GM12878 (cell line): Measurements from ENCODE around the gene MRPL54. TPM values are rescaled to one million over a fixed set of nuclear protein-coding genes. Genes with fewer than 3 reads are reported as not detected.

Source experiments
- ATAC-seq: fragments of 200-7000 bp; cut with Tn5 transposase; 3 replicates; pipeline ENCODE4 v1.9.1; 2020; ENCODE audit warnings: mild to moderate bottlenecking, moderate library complexity
- BruUV-seq: library from RNA; stranded (reverse); fragments of 400-500 nt; replicated peaks from 2 replicates; lab custom pipeline; 2021; lab: Mats Ljungman, UMichigan
- CTCF ChIA-PET: fragments of 300-600 bp; sonication (Branson Sonifier 250); formaldehyde crosslinking; extraction: SDS; loops from one replicate; lab custom pipeline; 2021; ENCODE audit warnings: inconsistent platforms; lab: Yijun Ruan, JAX
- POLR2A ChIA-PET: fragments of 350-600 bp; formaldehyde crosslinking; extraction: SDS; loops from one replicate; lab custom pipeline; 2021; ENCODE audit warnings: inconsistent platforms; lab: Charles Lee
- RAD21 ChIA-PET: fragments of 300-600 bp; sonication (Branson Sonifier 250); formaldehyde crosslinking; loops from one replicate; lab custom pipeline; 2023; ENCODE audit warnings: antibody characterized with exemption; ENCODE audit not compliant: unreplicated experiment; lab: Charles Lee
- SMC1A ChIA-PET: fragments of 300-600 bp; sonication (Branson Sonifier 250); formaldehyde crosslinking; loops from one replicate; lab custom pipeline; 2023; ENCODE audit not compliant: unreplicated experiment, uncharacterized antibody; lab: Charles Lee
- DNase-seq: peaks from one replicate; pipeline ENCODE4 v3.0.0-alpha.2; 2011; ENCODE audit warnings: low read depth, low spot score
- FAIRE-seq: peaks from 3 replicates; lab custom pipeline; 2011; peaks lifted over from hg19 to GRCh38; lab: Jason Lieb, UNC
- H2AFZ ChIP-seq: 2 replicates; pipeline ENCODE4 v1.6.0; 2011; ENCODE audit warnings: low read depth, low read length, control low read depth; ENCODE audit not compliant: control insufficient read depth
- H3K27ac ChIP-seq: 2 replicates; pipeline ENCODE4 v1.5.1; 2011; ENCODE audit warnings: control low read depth; ENCODE audit not compliant: control insufficient read depth, insufficient read depth
- H3K27me3 ChIP-seq, 2 experiments: replicated peaks in 1 of 2; 2 replicates each; pipeline versions ENCODE4 v1.6.0 to v1.6.1; 2011; ENCODE audit warnings: low read length in 1 of 2; ENCODE audit not compliant: control insufficient read depth in 2 of 2, insufficient read depth in 2 of 2
- H3K36me3 ChIP-seq, 2 experiments: 2 replicates each; pipeline ENCODE4 v1.5.1; 2011; ENCODE audit warnings: low read length in 1 of 2; ENCODE audit not compliant: control insufficient read depth in 2 of 2, insufficient read depth in 2 of 2
- H3K4me1 ChIP-seq: 2 replicates; pipeline ENCODE4 v1.6.1; 2011; ENCODE audit warnings: mild to moderate bottlenecking, low read length, moderate library complexity, mixed read lengths; ENCODE audit not compliant: control insufficient read depth, insufficient read depth
- H3K4me2 ChIP-seq: 2 replicates; pipeline ENCODE4 v1.6.0; 2011; ENCODE audit warnings: control low read depth; ENCODE audit not compliant: control insufficient read depth, insufficient read depth
- H3K4me3 ChIP-seq: fragments of 200-600 bp; sonication (generic); 2 replicates; pipeline ENCODE4 v1.5.1; 2016
- H3K79me2 ChIP-seq: 2 replicates; pipeline ENCODE4 v1.6.0; 2011; ENCODE audit warnings: low read length; ENCODE audit not compliant: control insufficient read depth, insufficient read depth
- H3K9ac ChIP-seq: 2 replicates; pipeline ENCODE4 v1.8.0; 2011; ENCODE audit warnings: low read length, control low read depth, mixed read lengths; ENCODE audit not compliant: control insufficient read depth, insufficient read depth
- H3K9me3 ChIP-seq: replicated peaks from 3 replicates; pipeline ENCODE4 v1.5.1; 2011; ENCODE audit warnings: mild to moderate bottlenecking, low read length; ENCODE audit not compliant: control insufficient read depth, insufficient read depth
- H4K20me1 ChIP-seq: 2 replicates; pipeline ENCODE4 v1.6.0; 2011; ENCODE audit not compliant: control insufficient read depth, insufficient read depth
- DPF2 ChIP-seq: fragments of 450-650 bp; IDR thresholded peaks from 2 replicates; pipeline ENCODE4 v1.6.1; 2017; ENCODE audit warnings: mild to moderate bottlenecking
- POLR2AphosphoS5 ChIP-seq: IDR thresholded peaks from 2 replicates; pipeline ENCODE4 v1.6.1; 2011; ENCODE audit warnings: mild to moderate bottlenecking, low read length, inconsistent platforms
- RUNX3 ChIP-seq: IDR thresholded peaks from 2 replicates; pipeline ENCODE4 v1.6.1; 2012; ENCODE audit warnings: low read length, inconsistent platforms
- ZBTB40 ChIP-seq: fragments of 450-650 bp; IDR thresholded peaks from 2 replicates; pipeline ENCODE4 v1.6.1; 2016; ENCODE audit warnings: mild to moderate bottlenecking, moderate library complexity, borderline replicate concordance
- WGBS: methylation state at CpG from one replicate; pipeline ENCODE4 v1.1.6; 2016; ENCODE audit warnings: low lambda C conversion rate; ENCODE audit not compliant: insufficient replicate concordance, insufficient coverage; ENCODE audit errors: missing lambda C conversion rate; 5-methylcytosine and 5-hydroxymethylcytosine counted together
- in situ Hi-C: fragments of 300-500 bp; cut with MboI; formaldehyde crosslinking; loops from 9 replicates; pipeline ENCODE4 v1.14.3; 2018; ENCODE audit warnings: mixed read lengths
- intact Hi-C: fragments of 100-400 bp; cut with micrococcal nuclease; formaldehyde crosslinking; loops from one replicate; pipeline ENCODE4 v1.14.2; 2022; ENCODE audit not compliant: unreplicated experiment
- polyA plus RNA-seq, 11 experiments: library from polyadenylated mRNA; depleted of rRNA in 4 of 11; unstranded in 6 of 11; stranded (reverse) in 5 of 11; fragments of >200 nt; fragmentation: Nextera tagmentation in 4 of 11; fragmentation: Illumina TruSeq in 1 of 11; extraction: Ambion mirVana in 4 of 11; extraction: Trizol in 1 of 11; gene quantifications; 1 replicate in 1 of 11; 2 replicates in 10 of 11; pipeline versions ENCODE4 v1.2.1 to v1.2.3, GENCODE V29; 2011 to 2016; ENCODE audit warnings: inconsistent platforms in 2 of 11, missing spikeins in 2 of 11, low read depth in 1 of 11
- total RNA-seq, 4 experiments: library from RNA; depleted of rRNA in 3 of 4; stranded (reverse); fragments of >200 nt in 3 of 4; fragmentation: Illumina TruSeq in 1 of 4; extraction: Trizol in 1 of 4; gene quantifications; 2 replicates each; pipeline versions ENCODE4 v1.2.1 to v1.2.3, GENCODE V29; 2013 to 2021

MRPL54 gene
- total and polyA plus RNA-seq, 10 of the 15 experiments (the other 5 are each of a cell fraction or from before 2014, with no cell fraction given), result 3.1 to 98.7 (median 75.2) TPM

DNA sequence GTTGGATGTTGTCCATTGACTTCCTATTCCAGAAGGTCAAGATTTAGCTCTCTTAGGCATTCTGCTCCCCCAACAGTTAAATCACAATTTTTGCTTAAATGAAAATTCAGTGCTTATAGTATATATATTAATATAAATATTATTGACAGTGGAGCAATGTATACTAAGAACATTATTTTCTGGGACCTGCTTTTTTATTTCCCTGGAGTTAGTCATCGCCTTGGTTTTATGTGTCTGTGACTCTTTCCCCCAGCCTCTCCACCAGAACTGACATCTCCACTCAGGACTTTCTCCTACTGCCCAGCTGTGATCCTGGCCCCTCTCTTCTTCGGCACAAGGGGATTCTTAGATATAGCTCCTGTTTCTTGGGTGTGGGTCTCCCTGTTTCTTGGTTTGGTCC, 33.9 kb downstream of the MRPL54 start:
- CTCF ChIA-PET, result interaction anchor here (0.8 kb wide), 1 partner anchor 8 kb away, joined by 3 read pairs; no protein-coding TSS in a partner anchor
- ATAC-seq (no peak), DNase-seq (no peak), FAIRE-seq (no peak)
- Histone ChIP-seq H3K4me3 (no peak overlapping the region), H3K9me3 (no peaks in the 10 kb centered on the region; the same call in 1 of the 3 replicates), H2AFZ (no peak overlapping the region), H3K79me2 (no peaks in the 10 kb centered on the region), H4K20me1 (no peaks in the 10 kb centered on the region), H3K4me1 (0 out of 2 replicates have a peak, but pooled peaks cover 4% of the 10 kb centered on the region), H3K9ac (no peak overlapping the region), H3K4me2 (no peak overlapping the region), H3K36me3 (no peaks in the 10 kb centered on the region), H3K27ac (no peak overlapping the region), H3K27me3 (no peaks in the 10 kb centered on the region; a peak in 1 of 4 replicates)
- in situ Hi-C loops, result no loop called here
- TF ChIP-seq RUNX3, result no peak
- TF ChIP-seq DPF2, result no peak
- TF ChIP-seq POLR2AphosphoS5, result no peak
- TF ChIP-seq ZBTB40, result no peak
- BruUV-seq, result no TSS peak
- RAD21 ChIA-PET, result interaction anchor here (0.7 kb wide), 1 partner anchor 26 kb away, joined by 3 read pairs; no protein-coding TSS in a partner anchor
- SMC1A ChIA-PET, result no interaction called here
- POLR2A ChIA-PET, result no interaction called here
- 17% methylated on average over 2 of the region's 2 CpGs for WGBS
- intact Hi-C loops, result no loop called here
